AG09319 (cell line): ENCODE data around the gene DET1.
"Not testable (repeated sequence)": the region's sequence is repeated elsewhere in the genome, so short reads cannot be mapped to it uniquely, and the experiment has no call there.

Experiments used
- DNase-seq: peaks from one replicate; pipeline ENCODE4 v3.0.0-alpha.2; 2010; ENCODE audit warnings: low read depth; ENCODE audit errors: extremely low read depth
- CTCF ChIP-seq: IDR thresholded peaks from 2 replicates; pipeline ENCODE4 v1.5.1; 2011; ENCODE audit warnings: low read depth, mild to moderate bottlenecking, inconsistent platforms, low read length, moderate library complexity

Gene DET1

GRCh38 chr15:88477904-88478303 is 68.6 kb downstream of the DET1 start:
- DNase-seq = no peak
- no peak for TF ChIP-seq CTCF

GRCh38 chr15:88477126-88477525 is 69.4 kb downstream of the DET1 start:
- no peak for TF ChIP-seq CTCF

GRCh38 chr15:88476635-88477060 is 69.8 kb downstream of the DET1 start:
- TF ChIP-seq CTCF = peak; percentile 48
- no peak for DNase-seq

More at GRCh38 chr15:88477126-88477525, 69.4 kb downstream of the DET1 start:
- no peak for DNase-seq

- not testable (repeated sequence) for DNase-seq
Observed at GRCh38 chr15:88473661-88474293, 72.7 kb downstream of the DET1 start.

- no peak for DNase-seq
- TF ChIP-seq CTCF = no peak
Observed at GRCh38 chr15:88472225-88472624, 74.3 kb downstream of the DET1 start.

- no peak for DNase-seq
- no peak for TF ChIP-seq CTCF
Observed at GRCh38 chr15:88470625-88471372, 75.7 kb downstream of the DET1 start.

GRCh38 chr15:88469321-88469720 is 77.2 kb downstream of the DET1 start:
- TF ChIP-seq CTCF = no peak
- DNase-seq = no peak

GRCh38 chr15:88468721-88469120 is 77.8 kb downstream of the DET1 start:
- DNase-seq = not testable (repeated sequence)
